Kidney (tissue), 14 donors: ENCODE measurements around the gene TRIM26. TPM values are rescaled to one million over a fixed set of nuclear protein-coding genes. Genes with fewer than 3 reads are reported as not detected.
"Not testable (repeated sequence)": the region's sequence is repeated elsewhere in the genome, so short reads cannot be mapped to it uniquely, and the experiment has no call there.

ENCODE experiments used
- DNase-seq, 5 donors: peaks; one replicate each; pipeline ENCODE4 v3.0.0-alpha.2; 2013 to 2020
- FAIRE-seq: peaks from 2 replicates; lab custom pipeline; 2012; peaks lifted over from hg19 to GRCh38; lab: Jason Lieb, UNC
- H3K27ac ChIP-seq, 2 donors: one replicate each; pipeline ENCODE4 v1.7.0; 2013; ENCODE audit warnings: low read depth in 2 of 2, low read length in 2 of 2, inconsistent platforms in 1 of 2
- H3K27me3 ChIP-seq: one replicate; pipeline ENCODE4 v1.7.1; 2013; ENCODE audit warnings: low read length, inconsistent platforms; ENCODE audit not compliant: control insufficient read depth, insufficient read depth
- H3K36me3 ChIP-seq, 3 donors: one replicate each; pipeline versions ENCODE4 v1.7.0 to v1.7.1; 2013; ENCODE audit warnings: low read length in 3 of 3, control low read depth in 1 of 3, inconsistent platforms in 1 of 3; ENCODE audit not compliant: insufficient read depth in 3 of 3, control insufficient read depth in 2 of 3
- H3K4me1 ChIP-seq, 3 donors: one replicate each; pipeline versions ENCODE4 v1.7.0 to v1.7.1; 2013; ENCODE audit warnings: low read length in 3 of 3, inconsistent platforms in 1 of 3, low read depth in 1 of 3; ENCODE audit not compliant: control insufficient read depth in 2 of 3, insufficient read depth in 2 of 3
- H3K4me3 ChIP-seq, 3 donors: one replicate each; pipeline versions ENCODE4 v1.7.0 to v1.8.1; 2013; ENCODE audit warnings: low read length in 3 of 3, control low read depth in 1 of 3, inconsistent platforms in 1 of 3
- H3K9ac ChIP-seq, 3 donors: one replicate each; pipeline versions ENCODE4 v1.7.0 to v1.7.1; 2013; ENCODE audit warnings: low read length in 3 of 3, control low read depth in 1 of 3, inconsistent platforms in 1 of 3
- H3K9me3 ChIP-seq, 3 donors: one replicate each; pipeline versions ENCODE4 v1.7.0 to v1.7.1; 2013; ENCODE audit warnings: low read length in 3 of 3, control low read depth in 1 of 3, inconsistent platforms in 1 of 3; ENCODE audit not compliant: control insufficient read depth in 2 of 3, insufficient read depth in 1 of 3
- intact Hi-C: fragments of 100-400 bp; cut with DNase I; formaldehyde crosslinking; loops from one replicate; pipeline ENCODE4 v1.11.1; 2022
- polyA plus RNA-seq: library from polyadenylated mRNA; stranded (reverse); fragments of 350-450 nt; fragmentation: Illumina TruSeq; extraction: RNeasy Lipid Tissue Mini Kit (QIAGEN cat#74804); gene quantifications from one replicate; pipeline ENCODE4 v1.2.3, GENCODE V29; 2014; ENCODE audit warnings: low read depth, low replicate concordance; ENCODE audit not compliant: insufficient read depth
- total RNA-seq: library from RNA; stranded (reverse); fragmentation: NEBNext Ultra II Directional; extraction: Animal tissue kit (Norgen Biotek cat#: 25700); gene quantifications from one replicate; pipeline ENCODE4 v1.2.1, GENCODE V29; 2021
- TF ChIP-seq, protein P1 (sequence below): IDR thresholded peaks from 3 replicates; pipeline ENCODE4 v1.5.1; 2012; ENCODE audit warnings: mild to moderate bottlenecking, moderate library complexity, borderline replicate concordance; ENCODE audit not compliant: insufficient read depth; ENCODE audit errors: extremely low read depth
- donor health status: control.
- donor health status: control.
- donor health status: control.
- donor health status: control.
- donor health status: control.
- donor health status: DM: yes; HTN: yes; CAD: no.
- donor health status: Normal renal cell carcinoma (clear cell type).

The TRIM26 gene
- total and polyA plus RNA-seq, 2 donors from 2014 or later: 28.0 to 63.9 TPM

- Histone ChIP-seq H3K36me3 (no peaks in the 10 kb centered on the region), H3K9me3 (no peaks in the 10 kb centered on the region), H3K9ac (no peak overlapping the region), H3K4me3 (no peak overlapping the region), H3K27ac (no peak overlapping the region), H3K27me3 (no peaks in the 10 kb centered on the region), H3K4me1 (no peaks in the 10 kb centered on the region)
- DNase-seq: no peak
- FAIRE-seq: no peak
- intact Hi-C loops: no loop called here
- TF ChIP-seq, protein P1, sequence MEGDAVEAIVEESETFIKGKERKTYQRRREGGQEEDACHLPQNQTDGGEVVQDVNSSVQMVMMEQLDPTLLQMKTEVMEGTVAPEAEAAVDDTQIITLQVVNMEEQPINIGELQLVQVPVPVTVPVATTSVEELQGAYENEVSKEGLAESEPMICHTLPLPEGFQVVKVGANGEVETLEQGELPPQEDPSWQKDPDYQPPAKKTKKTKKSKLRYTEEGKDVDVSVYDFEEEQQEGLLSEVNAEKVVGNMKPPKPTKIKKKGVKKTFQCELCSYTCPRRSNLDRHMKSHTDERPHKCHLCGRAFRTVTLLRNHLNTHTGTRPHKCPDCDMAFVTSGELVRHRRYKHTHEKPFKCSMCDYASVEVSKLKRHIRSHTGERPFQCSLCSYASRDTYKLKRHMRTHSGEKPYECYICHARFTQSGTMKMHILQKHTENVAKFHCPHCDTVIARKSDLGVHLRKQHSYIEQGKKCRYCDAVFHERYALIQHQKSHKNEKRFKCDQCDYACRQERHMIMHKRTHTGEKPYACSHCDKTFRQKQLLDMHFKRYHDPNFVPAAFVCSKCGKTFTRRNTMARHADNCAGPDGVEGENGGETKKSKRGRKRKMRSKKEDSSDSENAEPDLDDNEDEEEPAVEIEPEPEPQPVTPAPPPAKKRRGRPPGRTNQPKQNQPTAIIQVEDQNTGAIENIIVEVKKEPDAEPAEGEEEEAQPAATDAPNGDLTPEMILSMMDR: no peak
These were observed 70.5 kb downstream of the TRIM26 start for GRCh38 chr6:30142665-30143064.

DNA sequence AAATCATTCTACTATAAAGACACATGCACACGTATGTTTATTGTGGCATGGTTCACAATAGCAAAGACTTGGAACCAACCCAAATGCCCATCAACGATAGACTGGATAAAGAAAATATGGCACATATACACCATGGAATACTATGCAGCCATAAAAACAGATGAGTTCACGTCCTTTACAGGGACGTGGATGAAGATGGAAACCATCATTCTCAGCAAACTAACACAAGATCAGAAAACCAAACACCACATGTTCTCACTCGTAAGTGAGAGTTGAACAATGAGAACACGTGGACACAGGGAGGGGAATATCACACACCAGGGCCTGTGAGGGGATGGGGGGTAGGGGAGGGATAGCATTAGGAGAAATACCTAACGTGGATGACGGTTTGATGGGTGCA, 73.0 kb downstream of the TRIM26 start:
- H3K27ac ChIP-seq, H3K4me3 ChIP-seq, intact Hi-C loops, H3K9ac ChIP-seq, H3K4me1 ChIP-seq, FAIRE-seq, H3K36me3 ChIP-seq, H3K27me3 ChIP-seq, H3K9me3 ChIP-seq, DNase-seq: not testable (repeated sequence)

- TF ChIP-seq, protein P1: no peak
- H3K27ac ChIP-seq: no peak overlapping the region
- H3K9me3 ChIP-seq: no peaks in the 10 kb centered on the region
- H3K36me3 ChIP-seq: no peaks in the 10 kb centered on the region
- FAIRE-seq (no peak), DNase-seq (no peak)
- intact Hi-C loops: no loop called here
- H3K4me3 ChIP-seq: no peak overlapping the region
- no peak overlapping the region for H3K9ac ChIP-seq
- H3K27me3 ChIP-seq: peaks cover 4% of the 10 kb centered on the region
- H3K4me1 ChIP-seq: no peaks in the 10 kb centered on the region
These were observed 76.5 kb downstream of the TRIM26 start for GRCh38 chr6:30136570-30137286.

DNA sequence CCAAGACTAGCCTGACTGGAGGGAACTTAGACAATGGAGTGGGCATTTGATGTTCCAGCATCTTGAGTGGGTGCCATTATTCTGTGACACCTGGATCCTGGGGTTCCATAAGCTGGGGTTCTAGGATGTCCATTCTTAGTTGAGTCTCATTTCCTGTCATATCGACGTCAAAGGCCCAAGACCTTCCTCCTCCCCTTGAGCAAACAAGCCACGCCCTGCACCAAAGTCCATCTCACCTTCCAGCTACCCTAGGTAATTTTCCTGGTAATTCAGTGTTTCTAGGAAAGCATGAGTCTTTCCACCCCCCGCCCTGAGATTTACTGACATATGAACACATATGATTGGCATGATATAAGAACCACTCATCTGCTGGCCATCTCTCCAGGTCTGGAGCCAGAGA, 77.4 kb downstream of the TRIM26 start, which contains the start of gene TRIM40:
Gene TRIM40 (plus strand): TSS at position 384 of the 400 bp plus-strand sequence. CDS start 897 bp downstream, outside the sequence.
- Histone ChIP-seq H3K36me3 (no peaks in the 10 kb centered on the region), H3K9me3 (no peaks in the 10 kb centered on the region), H3K4me1 (peaks cover 0 to 2% (median 0%) of the 10 kb centered on the region in 3 donors), H3K27me3 (peaks cover 6% of the 10 kb centered on the region), H3K27ac (no peak within 1 kb of the TSS), H3K4me3 (no peak within 1 kb of the TSS), H3K9ac (no peak within 1 kb of the TSS)
- TF ChIP-seq, protein P1: no peak
- intact Hi-C loops: no loop called here
- DNase-seq: no peak
- no peak for FAIRE-seq
